GM18951 (cell line): ENCODE measurements around the gene POTEB.
"Not testable (repeated sequence)": the region's sequence is repeated elsewhere in the genome, so short reads cannot be mapped to it uniquely, and the experiment has no call there.

Experiments
- in situ Hi-C: fragments of 300-500 bp; cut with MboI; formaldehyde crosslinking; loops from one replicate; pipeline ENCODE4 v1.12.0; 2022; ENCODE audit warnings: low sequenced_read_pairs, mixed read lengths, inconsistent platforms; ENCODE audit not compliant: unreplicated experiment

POTEB gene

DNA sequence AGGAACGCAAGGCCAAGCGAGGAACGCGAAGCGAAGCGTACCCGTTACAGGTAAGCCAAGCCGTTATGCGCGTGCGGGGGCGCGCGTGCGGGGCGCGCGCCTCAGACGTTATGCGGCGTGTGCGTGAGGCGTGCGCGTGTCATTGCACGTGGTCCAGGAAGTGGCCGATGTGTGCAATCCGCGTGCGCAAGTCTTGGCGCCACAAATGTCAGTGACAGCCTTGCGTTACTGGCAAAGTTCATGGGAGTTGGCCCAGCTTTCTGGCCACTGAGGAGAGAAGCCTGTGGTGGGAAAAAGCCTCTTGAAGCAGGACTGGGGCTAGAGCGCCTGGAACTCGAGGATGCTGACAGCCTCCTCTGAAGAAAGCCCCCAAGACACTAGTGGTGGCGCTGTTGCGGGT is at the start of gene POTEB:
Gene POTEB (minus strand): TSS at position 101 of the 400 bp plus-strand sequence. CDS start 489 bp downstream, outside the sequence.
- in situ Hi-C loops, result not testable (repeated sequence)

DNA sequence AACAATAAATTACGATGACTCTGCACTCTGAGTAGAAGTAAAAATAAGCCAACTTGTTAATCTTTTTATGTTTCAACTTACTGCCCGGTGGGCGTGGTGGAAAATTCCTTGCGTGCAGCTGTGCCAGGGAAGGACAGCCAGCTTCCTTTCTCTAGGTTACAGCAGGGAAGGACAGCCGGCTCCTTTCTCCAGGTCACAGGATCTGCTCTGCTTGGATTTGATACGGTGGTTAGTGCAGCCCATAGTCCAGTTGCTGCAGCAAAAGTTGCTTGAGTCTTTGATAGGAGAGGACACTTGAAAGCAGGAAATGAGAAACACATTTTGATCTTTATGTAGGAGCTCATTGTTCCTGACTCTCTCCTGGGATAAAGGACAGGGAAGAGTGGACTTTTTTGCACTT is 13.4 kb upstream of the POTEB start:
- in situ Hi-C loops, result not testable (repeated sequence)

DNA sequence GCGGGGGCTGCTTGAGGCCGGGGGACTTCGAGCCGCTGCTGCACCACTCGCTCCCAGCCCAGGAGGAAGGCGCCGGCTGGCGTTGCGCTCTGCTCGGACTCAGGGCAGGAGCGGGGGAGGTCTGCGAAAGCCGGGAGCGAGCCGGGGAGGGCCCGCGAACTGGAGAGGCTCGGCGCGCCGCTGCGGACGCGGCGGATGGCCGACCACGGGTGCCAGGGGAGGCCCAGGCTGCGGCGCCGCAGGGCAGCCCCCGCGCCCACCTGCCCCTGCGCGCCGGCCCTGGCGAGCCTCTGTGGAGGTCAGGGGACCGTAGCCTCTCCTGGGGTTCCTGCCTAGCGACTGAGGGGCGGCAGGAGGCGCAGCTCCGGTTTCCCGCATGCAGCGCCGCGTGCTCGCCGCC is 12.0 kb upstream of the POTEB start:
- in situ Hi-C loops, result not testable (repeated sequence)

DNA sequence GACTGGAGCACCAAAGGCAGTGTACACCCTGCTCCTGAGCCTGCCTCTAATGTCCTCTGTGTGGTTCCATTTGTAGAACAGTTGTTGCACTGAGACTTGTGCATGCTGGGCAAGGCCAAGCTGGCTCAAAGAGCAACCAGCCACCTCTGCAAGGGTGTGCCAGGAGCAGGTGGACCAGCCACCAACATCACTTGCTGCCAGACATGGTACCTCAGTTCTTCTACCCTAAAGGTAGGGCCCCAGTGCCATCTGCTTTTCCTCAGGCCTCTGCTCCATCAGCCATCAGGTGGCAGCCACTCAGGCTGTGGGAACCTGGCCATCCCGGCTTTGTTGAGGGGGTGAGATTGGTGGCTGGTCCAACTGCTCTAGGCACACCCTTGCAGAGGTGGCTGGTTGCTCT is 38.7 kb downstream of the POTEB start:
- in situ Hi-C loops, result not testable (repeated sequence)
